ENCODE results near the gene KCNJ5. TPM values are rescaled to one million over a fixed set of nuclear protein-coding genes. Genes with fewer than 3 reads are reported as not detected.

Gene KCNJ5
- polyA plus RNA-seq, 1 experiment, result not detected

- no peaks in the 10 kb centered on the region for H3K36me3 ChIP-seq (ENCODE audit: control insufficient read depth, insufficient read depth, low read length)
- ChIA-PET CTCF (interaction anchor here (4.4 kb wide), 1 partner anchor 79 kb away, joined by 45 read pairs; no protein-coding TSS in a partner anchor), POLR2A (no interaction called here)
- no peak overlapping the region for H3K4me3 ChIP-seq (ENCODE audit: low read depth, low read length)
- no peak for DNase-seq (ENCODE audit: low read depth)
- TF ChIP-seq, protein P1, sequence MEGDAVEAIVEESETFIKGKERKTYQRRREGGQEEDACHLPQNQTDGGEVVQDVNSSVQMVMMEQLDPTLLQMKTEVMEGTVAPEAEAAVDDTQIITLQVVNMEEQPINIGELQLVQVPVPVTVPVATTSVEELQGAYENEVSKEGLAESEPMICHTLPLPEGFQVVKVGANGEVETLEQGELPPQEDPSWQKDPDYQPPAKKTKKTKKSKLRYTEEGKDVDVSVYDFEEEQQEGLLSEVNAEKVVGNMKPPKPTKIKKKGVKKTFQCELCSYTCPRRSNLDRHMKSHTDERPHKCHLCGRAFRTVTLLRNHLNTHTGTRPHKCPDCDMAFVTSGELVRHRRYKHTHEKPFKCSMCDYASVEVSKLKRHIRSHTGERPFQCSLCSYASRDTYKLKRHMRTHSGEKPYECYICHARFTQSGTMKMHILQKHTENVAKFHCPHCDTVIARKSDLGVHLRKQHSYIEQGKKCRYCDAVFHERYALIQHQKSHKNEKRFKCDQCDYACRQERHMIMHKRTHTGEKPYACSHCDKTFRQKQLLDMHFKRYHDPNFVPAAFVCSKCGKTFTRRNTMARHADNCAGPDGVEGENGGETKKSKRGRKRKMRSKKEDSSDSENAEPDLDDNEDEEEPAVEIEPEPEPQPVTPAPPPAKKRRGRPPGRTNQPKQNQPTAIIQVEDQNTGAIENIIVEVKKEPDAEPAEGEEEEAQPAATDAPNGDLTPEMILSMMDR (IDR thresholded peaks at IDR 0.05; ENCODE audit: insufficient read depth, low read depth, low read length), result no peak
- H3K27me3 ChIP-seq (ENCODE audit: control insufficient read depth, insufficient read depth, low read length), result peaks cover 14% of the 10 kb centered on the region
Observed at GRCh38 chr11:128878455-128878854, 12.7 kb upstream of the KCNJ5 start.

- no peak overlapping the region for H3K4me3 ChIP-seq (ENCODE audit: low read depth, low read length)
- DNase-seq (ENCODE audit: low read depth), result no peak
- CTCF ChIA-PET, result interaction anchor here (0.8 to 4.4 kb wide), 5 partner anchors 11 to 839 kb away, joined by 3 to 45 read pairs (median 5); no protein-coding TSS in a partner anchor
- POLR2A ChIA-PET, result no interaction called here
- no peaks in the 10 kb centered on the region for H3K36me3 ChIP-seq (ENCODE audit: control insufficient read depth, insufficient read depth, low read length)
- TF ChIP-seq, protein P1 (IDR thresholded peaks at IDR 0.05; ENCODE audit: insufficient read depth, low read depth, low read length), result no peak
- H3K27me3 ChIP-seq (ENCODE audit: control insufficient read depth, insufficient read depth, low read length), result peaks cover 12% of the 10 kb centered on the region
Observed at GRCh38 chr11:128879817-128880216, 11.3 kb upstream of the KCNJ5 start.

GRCh38 chr11:128881221-128881620 lies 9.9 kb upstream of the KCNJ5 start:
- DNase-seq (ENCODE audit: low read depth), result no peak
- ChIA-PET POLR2A (no interaction called here), CTCF (interaction anchor here (1.0 to 4.4 kb wide), 7 partner anchors 50 to 723 kb away, joined by 3 to 45 read pairs (median 3); no protein-coding TSS in a partner anchor)
- Histone ChIP-seq H3K27me3 (ENCODE audit: control insufficient read depth, insufficient read depth, low read length) (peaks cover 13% of the 10 kb centered on the region), H3K36me3 (ENCODE audit: control insufficient read depth, insufficient read depth, low read length) (no peaks in the 10 kb centered on the region), H3K4me3 (ENCODE audit: low read depth, low read length) (no peak overlapping the region)
- TF ChIP-seq, protein P1 (IDR thresholded peaks at IDR 0.05; ENCODE audit: insufficient read depth, low read depth, low read length), result no peak

GRCh38 chr11:128882451-128882850 lies 8.7 kb upstream of the KCNJ5 start:
- peaks cover 18% of the 10 kb centered on the region for H3K27me3 ChIP-seq (ENCODE audit: control insufficient read depth, insufficient read depth, low read length)
- ChIA-PET CTCF (interaction anchor here (0.5 to 4.4 kb wide), 6 partner anchors 51 to 705 kb away, joined by 3 to 45 read pairs (median 3); no protein-coding TSS in a partner anchor), POLR2A (no interaction called here)
- no peaks in the 10 kb centered on the region for H3K36me3 ChIP-seq (ENCODE audit: control insufficient read depth, insufficient read depth, low read length)
- TF ChIP-seq, protein P1 (IDR thresholded peaks at IDR 0.05; ENCODE audit: insufficient read depth, low read depth, low read length), result no peak
- no peak for DNase-seq (ENCODE audit: low read depth)
- H3K4me3 ChIP-seq (ENCODE audit: low read depth, low read length), result no peak overlapping the region

GRCh38 chr11:128884054-128884453 lies 7.1 kb upstream of the KCNJ5 start:
- POLR2A ChIA-PET, result no interaction called here

More at GRCh38 chr11:128884054-128884453, 7.1 kb upstream of the KCNJ5 start:
- H3K27me3 ChIP-seq (ENCODE audit: control insufficient read depth, insufficient read depth, low read length), result peaks cover 22% of the 10 kb centered on the region
- DNase-seq (ENCODE audit: low read depth), result no peak
- CTCF ChIA-PET, result interaction anchor here (0.6 to 11.0 kb wide), 23 partner anchors 9 to 733 kb away, joined by 3 to 253 read pairs (median 8); partner anchors contain the start of gene TP53AIP1
- H3K4me3 ChIP-seq (ENCODE audit: low read depth, low read length), result no peak overlapping the region
- no peaks in the 10 kb centered on the region for H3K36me3 ChIP-seq (ENCODE audit: control insufficient read depth, insufficient read depth, low read length)
- TF ChIP-seq, protein P1 (IDR thresholded peaks at IDR 0.05; ENCODE audit: insufficient read depth, low read depth, low read length), result no peak

All from BJ (cell line).